ENCODE data around the gene KLHL41.

Gene KLHL41

DNA sequence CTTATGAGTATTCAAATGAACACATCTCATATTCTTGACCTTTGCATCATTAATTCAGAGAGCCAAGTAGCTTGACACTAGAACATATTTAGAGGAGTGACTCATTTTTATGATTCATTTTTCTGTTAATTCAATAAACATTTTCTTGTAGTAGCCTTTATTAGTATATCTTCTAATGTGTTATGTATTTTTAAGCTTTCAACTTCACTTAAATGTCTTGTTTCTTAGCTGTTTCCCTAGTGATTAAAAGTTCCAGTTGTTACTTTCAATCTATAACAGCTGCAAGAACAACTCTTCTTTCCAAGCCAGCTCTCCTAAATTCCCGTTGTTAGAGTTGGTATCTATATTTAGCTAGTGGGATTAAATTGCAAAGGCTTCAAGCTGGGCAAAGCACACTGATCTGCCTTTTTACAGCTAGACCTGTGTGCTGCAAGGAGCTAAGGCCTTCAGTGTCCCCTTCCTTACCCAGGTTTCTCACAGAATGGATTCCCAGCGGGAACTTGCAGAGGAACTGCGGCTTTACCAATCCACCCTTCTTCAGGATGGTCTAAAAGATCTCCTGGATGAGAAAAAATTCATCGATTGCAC, at the start of gene KLHL41:
Gene KLHL41 (plus strand): TSS at position 405 of the 588 bp plus-strand sequence. CDS start 77 bp downstream, at position 482.
- DNase-seq (ENCODE audit: low read depth): peak; percentile 62
- Histone ChIP-seq H3K9me3 (ENCODE audit: control insufficient read depth, low read length) (no peaks in the 10 kb centered on the region), H3K4me3 (ENCODE audit: low read length) (peak within 1 kb of the TSS; percentile 46), H3K4me1 (ENCODE audit: control insufficient read depth, insufficient read depth, low read length) (peaks cover 26% of the 10 kb centered on the region), H3K9ac (ENCODE audit: low read length) (peak within 1 kb of the TSS; percentile 23), H3K27me3 (replicated peaks; ENCODE audit: control insufficient read depth, insufficient read depth, low read length) (no peaks in the 10 kb centered on the region), H3K36me3 (ENCODE audit: control insufficient read depth, insufficient read depth, low read length, severe bottlenecking) (peaks cover 4% of the 10 kb centered on the region)

DNA sequence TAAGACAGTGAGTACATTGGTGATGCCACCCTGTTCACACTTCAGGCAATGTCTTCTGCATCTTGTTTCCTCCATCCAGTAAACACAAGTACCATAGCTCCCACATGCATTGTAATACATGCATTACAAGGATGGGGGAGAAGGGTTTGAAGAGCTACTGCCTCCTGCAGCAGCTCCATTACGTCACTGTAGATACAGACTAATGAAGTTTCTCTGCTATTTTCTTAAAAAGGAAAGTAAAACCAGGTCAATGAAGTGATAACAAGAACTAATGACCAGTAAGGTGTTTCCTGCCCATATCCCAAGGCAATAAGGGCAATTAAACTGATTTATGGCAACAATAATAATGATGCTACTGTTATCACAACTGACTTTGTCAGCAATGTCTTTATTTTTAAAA, 48.4 kb upstream of the KLHL41 start:
- no peak overlapping the region for H3K9ac ChIP-seq (ENCODE audit: low read length)
- no peaks in the 10 kb centered on the region for H3K36me3 ChIP-seq (ENCODE audit: control insufficient read depth, insufficient read depth, low read length, severe bottlenecking)
- no peaks in the 10 kb centered on the region for H3K9me3 ChIP-seq (ENCODE audit: control insufficient read depth, low read length)
- no peak for DNase-seq (ENCODE audit: low read depth)
- no peaks in the 10 kb centered on the region for H3K27me3 ChIP-seq (replicated peaks; ENCODE audit: control insufficient read depth, insufficient read depth, low read length)
- H3K4me1 ChIP-seq (ENCODE audit: control insufficient read depth, insufficient read depth, low read length): peaks cover 16% of the 10 kb centered on the region
- no peak overlapping the region for H3K4me3 ChIP-seq (ENCODE audit: low read length)

DNA sequence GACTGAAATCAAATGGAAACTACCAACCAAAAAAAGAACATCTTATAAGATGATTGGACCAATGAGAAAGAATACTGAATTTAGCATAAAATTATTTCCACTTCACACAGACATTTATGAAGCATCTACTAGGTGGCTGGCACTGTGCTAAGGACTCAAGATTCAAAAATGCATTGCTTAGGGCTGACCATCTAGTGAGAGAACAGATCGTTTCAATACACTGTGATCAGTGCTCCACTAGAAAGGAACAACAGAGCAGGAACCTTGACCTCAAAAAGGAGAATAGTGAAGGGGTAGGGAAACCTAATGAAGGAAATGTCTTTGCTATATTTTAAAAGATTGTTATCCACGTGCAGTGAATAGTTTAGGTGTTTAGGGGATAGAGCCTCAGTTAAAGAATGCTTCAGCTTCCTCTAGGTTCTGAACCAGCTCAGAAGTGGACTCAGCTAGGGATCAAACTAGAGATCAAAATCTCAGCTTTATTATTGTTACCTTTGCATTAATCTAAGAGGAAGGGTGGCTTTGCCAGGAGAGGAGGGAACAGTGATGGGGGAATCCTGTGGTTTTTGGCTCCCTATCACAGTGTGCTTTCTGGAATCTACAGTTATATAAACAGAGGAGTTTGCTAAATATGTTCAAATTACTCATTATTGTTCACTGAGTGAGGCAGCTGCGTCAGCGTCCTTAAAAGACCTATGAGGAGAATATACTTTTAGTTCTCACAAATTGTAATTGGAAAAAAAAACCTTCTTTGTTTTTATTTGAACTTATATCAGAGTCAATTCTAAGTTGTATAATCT, 46.4 kb upstream of the KLHL41 start:
- H3K4me3 ChIP-seq (ENCODE audit: low read length): peak overlapping the region; percentile 50
- no peaks in the 10 kb centered on the region for H3K27me3 ChIP-seq (replicated peaks; ENCODE audit: control insufficient read depth, insufficient read depth, low read length)
- H3K9ac ChIP-seq (ENCODE audit: low read length): no peak overlapping the region
- no peaks in the 10 kb centered on the region for H3K9me3 ChIP-seq (ENCODE audit: control insufficient read depth, low read length)
- peaks cover 16% of the 10 kb centered on the region for H3K4me1 ChIP-seq (ENCODE audit: control insufficient read depth, insufficient read depth, low read length)
- no peaks in the 10 kb centered on the region for H3K36me3 ChIP-seq (ENCODE audit: control insufficient read depth, insufficient read depth, low read length, severe bottlenecking)
- DNase-seq (ENCODE audit: low read depth): peak; percentile 92

DNA sequence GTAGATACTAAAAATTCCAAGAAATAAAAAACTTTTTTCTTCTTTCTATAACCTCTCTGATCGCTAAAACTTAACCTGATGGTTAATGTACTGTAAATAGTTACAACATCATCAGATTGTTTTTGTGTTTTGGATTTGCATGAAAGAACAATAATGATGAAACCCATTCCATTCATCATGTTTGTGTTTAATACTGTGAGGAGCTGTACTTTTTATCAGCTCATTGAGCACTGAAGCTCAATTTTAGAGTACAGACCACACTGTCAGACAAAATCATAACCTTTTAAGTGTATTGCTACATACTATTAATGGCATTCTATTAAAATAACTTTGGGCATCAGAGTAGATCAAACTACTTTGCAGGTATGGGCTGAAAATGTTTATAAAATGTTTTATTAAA, 45.0 kb upstream of the KLHL41 start:
- H3K4me3 ChIP-seq (ENCODE audit: low read length): no peak overlapping the region
- H3K9ac ChIP-seq (ENCODE audit: low read length): no peak overlapping the region
- H3K36me3 ChIP-seq (ENCODE audit: control insufficient read depth, insufficient read depth, low read length, severe bottlenecking): no peaks in the 10 kb centered on the region
- no peaks in the 10 kb centered on the region for H3K9me3 ChIP-seq (ENCODE audit: control insufficient read depth, low read length)
- H3K27me3 ChIP-seq (replicated peaks; ENCODE audit: control insufficient read depth, insufficient read depth, low read length): no peaks in the 10 kb centered on the region
- DNase-seq (ENCODE audit: low read depth): peak; percentile 14
- peaks cover 16% of the 10 kb centered on the region for H3K4me1 ChIP-seq (ENCODE audit: control insufficient read depth, insufficient read depth, low read length)

GRCh38 chr2:169464882-169465281, 44.6 kb upstream of the KLHL41 start:
- no peak overlapping the region for H3K4me3 ChIP-seq (ENCODE audit: low read length)
- no peak for DNase-seq (ENCODE audit: low read depth)
- no peaks in the 10 kb centered on the region for H3K36me3 ChIP-seq (ENCODE audit: control insufficient read depth, insufficient read depth, low read length, severe bottlenecking)
- H3K9ac ChIP-seq (ENCODE audit: low read length): no peak overlapping the region
- no peaks in the 10 kb centered on the region for H3K9me3 ChIP-seq (ENCODE audit: control insufficient read depth, low read length)
- H3K4me1 ChIP-seq (ENCODE audit: control insufficient read depth, insufficient read depth, low read length): peaks cover 16% of the 10 kb centered on the region
- H3K27me3 ChIP-seq (replicated peaks; ENCODE audit: control insufficient read depth, insufficient read depth, low read length): no peaks in the 10 kb centered on the region

- Histone ChIP-seq H3K27me3 (replicated peaks; ENCODE audit: control insufficient read depth, insufficient read depth, low read length) (no peaks in the 10 kb centered on the region), H3K4me1 (ENCODE audit: control insufficient read depth, insufficient read depth, low read length) (peaks cover 6% of the 10 kb centered on the region), H3K4me3 (ENCODE audit: low read length) (no peak overlapping the region), H3K36me3 (ENCODE audit: control insufficient read depth, insufficient read depth, low read length, severe bottlenecking) (no peaks in the 10 kb centered on the region), H3K9ac (ENCODE audit: low read length) (no peak overlapping the region), H3K9me3 (ENCODE audit: control insufficient read depth, low read length) (no peaks in the 10 kb centered on the region)
- DNase-seq (ENCODE audit: low read depth): no peak
Observed at GRCh38 chr2:169468841-169469240, 40.7 kb upstream of the KLHL41 start.

- H3K27me3 ChIP-seq (replicated peaks; ENCODE audit: control insufficient read depth, insufficient read depth, low read length): no peaks in the 10 kb centered on the region
- no peak overlapping the region for H3K4me3 ChIP-seq (ENCODE audit: low read length)
- DNase-seq (ENCODE audit: low read depth): no peak
- no peaks in the 10 kb centered on the region for H3K9me3 ChIP-seq (ENCODE audit: control insufficient read depth, low read length)
- H3K4me1 ChIP-seq (ENCODE audit: control insufficient read depth, insufficient read depth, low read length): no peaks in the 10 kb centered on the region
- H3K9ac ChIP-seq (ENCODE audit: low read length): no peak overlapping the region
- no peaks in the 10 kb centered on the region for H3K36me3 ChIP-seq (ENCODE audit: control insufficient read depth, insufficient read depth, low read length, severe bottlenecking)
Observed at GRCh38 chr2:169469952-169470572, 39.4 kb upstream of the KLHL41 start.

GRCh38 chr2:169472249-169472648, 37.3 kb upstream of the KLHL41 start:
- Histone ChIP-seq H3K36me3 (ENCODE audit: control insufficient read depth, insufficient read depth, low read length, severe bottlenecking) (no peaks in the 10 kb centered on the region), H3K9me3 (ENCODE audit: control insufficient read depth, low read length) (no peaks in the 10 kb centered on the region), H3K9ac (ENCODE audit: low read length) (no peak overlapping the region), H3K4me1 (ENCODE audit: control insufficient read depth, insufficient read depth, low read length) (no peaks in the 10 kb centered on the region), H3K4me3 (ENCODE audit: low read length) (no peak overlapping the region), H3K27me3 (replicated peaks; ENCODE audit: control insufficient read depth, insufficient read depth, low read length) (no peaks in the 10 kb centered on the region)
- DNase-seq (ENCODE audit: low read depth): no peak

- Histone ChIP-seq H3K4me3 (ENCODE audit: low read length) (no peak overlapping the region), H3K27me3 (replicated peaks; ENCODE audit: control insufficient read depth, insufficient read depth, low read length) (no peaks in the 10 kb centered on the region), H3K9me3 (ENCODE audit: control insufficient read depth, low read length) (no peaks in the 10 kb centered on the region), H3K36me3 (ENCODE audit: control insufficient read depth, insufficient read depth, low read length, severe bottlenecking) (no peaks in the 10 kb centered on the region), H3K4me1 (ENCODE audit: control insufficient read depth, insufficient read depth, low read length) (peaks cover 13% of the 10 kb centered on the region), H3K9ac (ENCODE audit: low read length) (no peak overlapping the region)
- no peak for DNase-seq (ENCODE audit: low read depth)
Observed at GRCh38 chr2:169476459-169476858, 33.0 kb upstream of the KLHL41 start.

GRCh38 chr2:169478339-169478738, 31.2 kb upstream of the KLHL41 start:
- Histone ChIP-seq H3K36me3 (ENCODE audit: control insufficient read depth, insufficient read depth, low read length, severe bottlenecking) (peaks cover 11% of the 10 kb centered on the region), H3K4me1 (ENCODE audit: control insufficient read depth, insufficient read depth, low read length) (peaks cover 13% of the 10 kb centered on the region), H3K9ac (ENCODE audit: low read length) (peak overlapping the region; percentile 95), H3K9me3 (ENCODE audit: control insufficient read depth, low read length) (no peaks in the 10 kb centered on the region), H3K27me3 (replicated peaks; ENCODE audit: control insufficient read depth, insufficient read depth, low read length) (no peaks in the 10 kb centered on the region), H3K4me3 (ENCODE audit: low read length) (peak overlapping the region; percentile 97)
- peak; percentile 22 for DNase-seq (ENCODE audit: low read depth)

- peak overlapping the region; percentile 97 for H3K4me3 ChIP-seq (ENCODE audit: low read length)
- peaks cover 13% of the 10 kb centered on the region for H3K4me1 ChIP-seq (ENCODE audit: control insufficient read depth, insufficient read depth, low read length)
- peaks cover 15% of the 10 kb centered on the region for H3K36me3 ChIP-seq (ENCODE audit: control insufficient read depth, insufficient read depth, low read length, severe bottlenecking)
- peak overlapping the region; percentile 95 for H3K9ac ChIP-seq (ENCODE audit: low read length)
- H3K9me3 ChIP-seq (ENCODE audit: control insufficient read depth, low read length): no peaks in the 10 kb centered on the region
- DNase-seq (ENCODE audit: low read depth): no peak
- no peaks in the 10 kb centered on the region for H3K27me3 ChIP-seq (replicated peaks; ENCODE audit: control insufficient read depth, insufficient read depth, low read length)
Observed at GRCh38 chr2:169478745-169479256, 30.7 kb upstream of the KLHL41 start.

Measured in adipocyte (in vitro differentiated cells).